Purkinje cell (primary cell): Measurements from ENCODE around the gene FPR3. TPM values are rescaled to one million over a fixed set of nuclear protein-coding genes. Genes with fewer than 3 reads are reported as not detected.

Experiments used
- polyA plus RNA-seq: library from polyadenylated mRNA; unstranded; fragments of >200 nt; fragmentation: Nextera tagmentation; gene quantifications from 2 replicates; pipeline ENCODE4 v1.2.1, GENCODE V29; 2014

The FPR3 gene, protein sequence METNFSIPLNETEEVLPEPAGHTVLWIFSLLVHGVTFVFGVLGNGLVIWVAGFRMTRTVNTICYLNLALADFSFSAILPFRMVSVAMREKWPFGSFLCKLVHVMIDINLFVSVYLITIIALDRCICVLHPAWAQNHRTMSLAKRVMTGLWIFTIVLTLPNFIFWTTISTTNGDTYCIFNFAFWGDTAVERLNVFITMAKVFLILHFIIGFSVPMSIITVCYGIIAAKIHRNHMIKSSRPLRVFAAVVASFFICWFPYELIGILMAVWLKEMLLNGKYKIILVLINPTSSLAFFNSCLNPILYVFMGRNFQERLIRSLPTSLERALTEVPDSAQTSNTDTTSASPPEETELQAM
- polyA plus RNA-seq: not detected in 2 replicates

DNA sequence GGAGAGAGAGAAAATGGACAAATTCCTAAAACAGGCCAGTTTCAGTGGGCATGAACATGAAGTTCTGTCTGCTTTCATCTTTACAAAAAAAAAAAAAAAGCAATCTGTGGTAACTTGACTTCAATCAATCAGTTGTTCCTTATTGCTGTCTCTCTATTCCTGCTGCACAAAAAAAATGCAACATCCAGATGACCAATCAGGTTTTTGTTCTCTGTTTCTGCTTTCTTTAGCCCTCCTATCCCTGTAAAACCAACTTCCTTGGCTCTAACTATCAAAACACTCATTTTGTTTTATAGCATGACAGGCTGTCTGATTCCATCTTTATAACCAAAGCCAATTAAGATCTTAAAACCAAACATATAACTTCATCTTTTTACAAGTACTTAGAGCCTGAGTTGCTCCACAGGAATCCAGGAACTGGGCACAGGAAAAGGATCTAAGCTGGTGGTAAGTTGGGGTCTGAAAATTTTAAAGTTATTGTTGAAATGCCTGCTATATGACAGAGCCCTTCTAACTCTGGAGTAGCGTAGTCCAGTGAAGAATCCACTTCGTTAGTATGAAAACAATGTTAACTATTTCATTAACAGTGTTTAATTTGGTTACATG, at the start of gene FPR3:
TSS of gene FPR3 (plus strand) at position 273 of the 606 bp plus-strand sequence. CDS start 28,592 bp downstream, outside the sequence.

GRCh38 chr19:51751655-51752054, 43.3 kb upstream of the FPR3 start, which contains the start of gene FPR1:
TSS of gene FPR1 (minus strand) at chr19:51751878. CDS start at chr19:51746994, 4,884 bp downstream.

GRCh38 chr19:51760697-51761356, 34.1 kb upstream of the FPR3 start, which contains the start of gene FPR2:
TSS of gene FPR2 (plus strand) at chr19:51761180. CDS start at chr19:51768659, 7,479 bp downstream.

Other genes with a start within 250 kb of the FPR3 start
- gene ZNF175, start 223.9 kb upstream of the FPR3 start, polyA plus RNA-seq: 1.7 and 3.9 TPM in 2 replicates
- not detected in 2 replicates for gene SIGLEC5, start 164.8 kb upstream of the FPR3 start, polyA plus RNA-seq
- not detected in 2 replicates for gene SIGLEC14, start 148.3 kb upstream of the FPR3 start, polyA plus RNA-seq
- gene SPACA6, start 101.8 kb upstream of the FPR3 start, polyA plus RNA-seq: 2.6 and 5.4 TPM in 2 replicates
- 0.56 TPM in 1 of 2 replicates, not detected in the other for gene HAS1, start 71.2 kb upstream of the FPR3 start, polyA plus RNA-seq
- gene FPR1, start 43.3 kb upstream of the FPR3 start, polyA plus RNA-seq: not detected in 2 replicates
- gene FPR2, start 34.0 kb upstream of the FPR3 start, polyA plus RNA-seq: not detected in 2 replicates
- gene ZNF577, start 92.8 kb downstream of the FPR3 start, polyA plus RNA-seq: 17.7 and 35.9 TPM in 2 replicates
- 5.5 and 5.6 TPM in 2 replicates for gene ZNF649, start 109.9 kb downstream of the FPR3 start, polyA plus RNA-seq
- gene ZNF613, start 132.3 kb downstream of the FPR3 start, polyA plus RNA-seq: 5.2 and 6.9 TPM in 2 replicates
- gene ZNF350, start 191.7 kb downstream of the FPR3 start, polyA plus RNA-seq: 3.0 and 21.1 TPM in 2 replicates
- gene ZNF615, start 213.1 kb downstream of the FPR3 start, polyA plus RNA-seq: 7.7 and 9.0 TPM in 2 replicates
- 1.5 and 5.6 TPM in 2 replicates for gene ZNF614, start 233.2 kb downstream of the FPR3 start, polyA plus RNA-seq